Vagina (tissue), 2 donors: ENCODE results near the gene ACTL8.

Source experiments
- POLR2A ChIP-seq, 2 donors: fragments of 450-650 bp; IDR thresholded peaks; one replicate each; pipeline ENCODE4 v1.6.1; 2017; ENCODE audit warnings: antibody characterized with exemption in 2 of 2, mild to moderate bottlenecking in 2 of 2, moderate library complexity in 2 of 2
- POLR2AphosphoS5 ChIP-seq, 2 donors: sonication (generic); formaldehyde crosslinking; IDR thresholded peaks; one replicate each; pipeline ENCODE4 v1.9.0; 2017; ENCODE audit warnings: antibody characterized with exemption in 2 of 2, mild to moderate bottlenecking in 2 of 2, low read depth in 1 of 2; ENCODE audit not compliant: insufficient read depth in 1 of 2
- TF ChIP-seq, protein P1 (sequence below), 3 experiments: fragments of 450-650 bp in 2 of 3; fragments of 200-600 bp in 1 of 3; sonication (generic) in 1 of 3; IDR thresholded peaks; one replicate each; pipeline ENCODE4 v1.5.1; 2017 to 2019; ENCODE audit warnings: antibody characterized with exemption in 3 of 3, mild to moderate bottlenecking in 2 of 3, moderate library complexity in 2 of 3

DNA sequence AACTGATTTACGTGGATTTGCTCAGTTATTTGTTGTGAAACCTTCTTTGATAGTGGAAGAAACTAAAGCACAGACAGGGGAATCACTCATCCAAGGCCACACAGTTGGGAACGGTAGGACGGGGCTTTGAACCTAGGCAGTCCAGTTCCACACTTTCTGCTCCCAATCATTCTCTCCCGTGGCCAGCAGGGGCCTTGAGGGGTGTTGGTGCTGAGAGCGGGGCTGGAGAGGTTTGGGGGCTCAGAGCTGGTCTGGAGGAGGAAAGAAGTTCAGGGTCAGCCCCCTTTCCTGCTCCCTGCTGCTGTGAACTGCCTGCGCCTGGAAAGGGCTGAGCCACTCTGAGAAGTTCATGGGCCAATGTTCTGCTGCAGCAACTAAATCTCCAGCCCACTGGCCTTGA lies 31.4 kb upstream of the ACTL8 start:
- TF ChIP-seq POLR2AphosphoS5 (IDR thresholded peaks at IDR 0.05; ENCODE audit: insufficient read depth in 1 of 2, low read depth in 1 of 2) (no peak), POLR2A (IDR thresholded peaks at IDR 0.05) (no peak)
- TF ChIP-seq, protein P1, sequence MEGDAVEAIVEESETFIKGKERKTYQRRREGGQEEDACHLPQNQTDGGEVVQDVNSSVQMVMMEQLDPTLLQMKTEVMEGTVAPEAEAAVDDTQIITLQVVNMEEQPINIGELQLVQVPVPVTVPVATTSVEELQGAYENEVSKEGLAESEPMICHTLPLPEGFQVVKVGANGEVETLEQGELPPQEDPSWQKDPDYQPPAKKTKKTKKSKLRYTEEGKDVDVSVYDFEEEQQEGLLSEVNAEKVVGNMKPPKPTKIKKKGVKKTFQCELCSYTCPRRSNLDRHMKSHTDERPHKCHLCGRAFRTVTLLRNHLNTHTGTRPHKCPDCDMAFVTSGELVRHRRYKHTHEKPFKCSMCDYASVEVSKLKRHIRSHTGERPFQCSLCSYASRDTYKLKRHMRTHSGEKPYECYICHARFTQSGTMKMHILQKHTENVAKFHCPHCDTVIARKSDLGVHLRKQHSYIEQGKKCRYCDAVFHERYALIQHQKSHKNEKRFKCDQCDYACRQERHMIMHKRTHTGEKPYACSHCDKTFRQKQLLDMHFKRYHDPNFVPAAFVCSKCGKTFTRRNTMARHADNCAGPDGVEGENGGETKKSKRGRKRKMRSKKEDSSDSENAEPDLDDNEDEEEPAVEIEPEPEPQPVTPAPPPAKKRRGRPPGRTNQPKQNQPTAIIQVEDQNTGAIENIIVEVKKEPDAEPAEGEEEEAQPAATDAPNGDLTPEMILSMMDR (IDR thresholded peaks at IDR 0.05), result no peak
